Measurements from ENCODE around the gene BUD13.
"Not testable (repeated sequence)": the region's sequence is repeated elsewhere in the genome, so short reads cannot be mapped to it uniquely, and the experiment has no call there.

GRCh38 chr11:116756044-116756443, 16.7 kb downstream of the BUD13 start:
- TF ChIP-seq EZH2 (IDR thresholded peaks at IDR 0.05; ENCODE audit: insufficient read depth, poor library complexity, severe bottlenecking); EZH2phosphoT487 (IDR thresholded peaks at IDR 0.05; ENCODE audit: insufficient read depth, low read depth): not testable (repeated sequence)
